Peyer's patch (tissue), 4 donors: ENCODE measurements around the gene DEFB112. TPM values are rescaled to one million over a fixed set of nuclear protein-coding genes. Genes with fewer than 3 reads are reported as not detected.

Experiments
- DNase-seq, 3 donors: peaks; one replicate each; pipeline ENCODE4 v3.0.0-alpha.2; 2017 to 2019
- H3K27ac ChIP-seq, 4 donors: fragments of 200-600 bp; sonication (generic); one replicate each; pipeline ENCODE4 v1.5.1; 2016 to 2019
- H3K27me3 ChIP-seq, 2 donors: fragments of 200-600 bp; sonication (generic); one replicate each; pipeline ENCODE4 v1.5.1; 2019
- H3K36me3 ChIP-seq, 3 donors: fragments of 200-600 bp; sonication (generic); one replicate each; pipeline ENCODE4 v1.5.1; 2016 to 2019
- H3K4me1 ChIP-seq, 4 donors: fragments of 200-600 bp; sonication (generic); one replicate each; pipeline ENCODE4 v1.5.1; 2016 to 2019
- H3K4me3 ChIP-seq, 4 donors: fragments of 200-600 bp; sonication (generic); 1 replicate in 3 of 4; 2 replicates in 1 of 4; pipeline ENCODE4 v1.5.1; 2016 to 2019; ENCODE audit warnings: mild to moderate bottlenecking in 1 of 4
- H3K9me3 ChIP-seq, 4 donors: fragments of 200-600 bp; sonication (generic); one replicate each; pipeline ENCODE4 v1.5.1; 2016 to 2019; ENCODE audit warnings: mild to moderate bottlenecking in 1 of 4
- CTCF ChIP-seq, 6 experiments: fragments of 450-650 bp in 4 of 6; fragments of 200-600 bp in 2 of 6; sonication (generic) in 1 of 6; IDR thresholded peaks; one replicate each; pipeline ENCODE4 v1.5.1; 2017 to 2019; ENCODE audit warnings: antibody characterized with exemption in 6 of 6, mild to moderate bottlenecking in 3 of 6, moderate library complexity in 1 of 6
- POLR2A ChIP-seq, 2 donors: fragments of 450-650 bp; IDR thresholded peaks; one replicate each; pipeline ENCODE4 v1.5.1; 2017; ENCODE audit warnings: antibody characterized with exemption in 2 of 2, mild to moderate bottlenecking in 2 of 2, moderate library complexity in 2 of 2
- total RNA-seq, 4 donors: library from RNA; depleted of rRNA; stranded (reverse); fragments of >200 nt; gene quantifications; one replicate each; pipeline ENCODE4 v1.1.0, GENCODE V29; 2016

DEFB112 gene
- total RNA-seq = not detected

GRCh38 chr6:50049829-50050228, at the start of gene DEFB112:
TSS of gene DEFB112 (minus strand) at chr6:50049929. CDS start at chr6:50049869, 60 bp downstream.
- no peak within 1 kb of the TSS for H3K4me3 ChIP-seq
- TF ChIP-seq POLR2A (IDR thresholded peaks at IDR 0.05) = no peak
- no peak for TF ChIP-seq CTCF (IDR thresholded peaks at IDR 0.05)
- H3K27me3 ChIP-seq = no peaks in the 10 kb centered on the region
- DNase-seq = no peak
- H3K36me3 ChIP-seq = no peaks in the 10 kb centered on the region
- no peaks in the 10 kb centered on the region for H3K9me3 ChIP-seq
- no peaks in the 10 kb centered on the region for H3K4me1 ChIP-seq
- H3K27ac ChIP-seq = no peak within 1 kb of the TSS

- Histone ChIP-seq H3K4me1 (no peaks in the 10 kb centered on the region), H3K27ac (no peak overlapping the region), H3K27me3 (no peaks in the 10 kb centered on the region), H3K9me3 (no peaks in the 10 kb centered on the region), H3K36me3 (no peaks in the 10 kb centered on the region), H3K4me3 (no peak overlapping the region)
- no peak for TF ChIP-seq POLR2A (IDR thresholded peaks at IDR 0.05)
- no peak for TF ChIP-seq CTCF (IDR thresholded peaks at IDR 0.05)
- DNase-seq = no peak
Observed at GRCh38 chr6:50098641-50098993, 48.9 kb upstream of the DEFB112 start.

- H3K27me3 ChIP-seq = no peaks in the 10 kb centered on the region
- H3K4me3 ChIP-seq = no peak overlapping the region
- no peaks in the 10 kb centered on the region for H3K4me1 ChIP-seq
- H3K36me3 ChIP-seq = no peaks in the 10 kb centered on the region
- DNase-seq = no peak
- H3K9me3 ChIP-seq = no peaks in the 10 kb centered on the region
- TF ChIP-seq POLR2A (IDR thresholded peaks at IDR 0.05) (no peak), CTCF (IDR thresholded peaks at IDR 0.05) (no peak)
- H3K27ac ChIP-seq = no peak overlapping the region
Observed at GRCh38 chr6:50097966-50098640, 48.4 kb upstream of the DEFB112 start.

- H3K4me1 ChIP-seq = no peaks in the 10 kb centered on the region
- no peak overlapping the region for H3K4me3 ChIP-seq
- H3K36me3 ChIP-seq = no peaks in the 10 kb centered on the region
- no peaks in the 10 kb centered on the region for H3K9me3 ChIP-seq
- DNase-seq = no peak
- TF ChIP-seq CTCF (IDR thresholded peaks at IDR 0.05) (no peak), POLR2A (IDR thresholded peaks at IDR 0.05) (no peak)
- no peaks in the 10 kb centered on the region for H3K27me3 ChIP-seq
- H3K27ac ChIP-seq = no peak overlapping the region
Observed at GRCh38 chr6:50096296-50096695, 46.6 kb upstream of the DEFB112 start.

- H3K27ac ChIP-seq = no peak overlapping the region
- TF ChIP-seq CTCF (IDR thresholded peaks at IDR 0.05) (no peak), POLR2A (IDR thresholded peaks at IDR 0.05) (no peak)
- no peak for DNase-seq
Observed at GRCh38 chr6:50093938-50094272, 44.2 kb upstream of the DEFB112 start.

More at GRCh38 chr6:50093938-50094272, 44.2 kb upstream of the DEFB112 start:
- Histone ChIP-seq H3K9me3 (no peaks in the 10 kb centered on the region), H3K4me3 (no peak overlapping the region), H3K4me1 (no peaks in the 10 kb centered on the region), H3K27me3 (no peaks in the 10 kb centered on the region), H3K36me3 (no peaks in the 10 kb centered on the region)
